OCI-LY3 (cell line): Measurements from ENCODE around the gene FLNC.

Experiments used
- EZH2phosphoT487 ChIP-seq: fragments of 200-600 bp; shearing (Covaris generic); IDR thresholded peaks from 2 replicates; pipeline ENCODE4 v1.6.1; 2018; ENCODE audit warnings: antibody characterized with exemption, mixed run types, low read depth
- TF ChIP-seq, protein P1 (sequence below): fragments of 200-600, 300-600 bp; sonication (generic); IDR thresholded peaks from 2 replicates; pipeline ENCODE4 v1.5.1; 2014; ENCODE audit warnings: antibody characterized with exemption, low read length, low read depth

DNA sequence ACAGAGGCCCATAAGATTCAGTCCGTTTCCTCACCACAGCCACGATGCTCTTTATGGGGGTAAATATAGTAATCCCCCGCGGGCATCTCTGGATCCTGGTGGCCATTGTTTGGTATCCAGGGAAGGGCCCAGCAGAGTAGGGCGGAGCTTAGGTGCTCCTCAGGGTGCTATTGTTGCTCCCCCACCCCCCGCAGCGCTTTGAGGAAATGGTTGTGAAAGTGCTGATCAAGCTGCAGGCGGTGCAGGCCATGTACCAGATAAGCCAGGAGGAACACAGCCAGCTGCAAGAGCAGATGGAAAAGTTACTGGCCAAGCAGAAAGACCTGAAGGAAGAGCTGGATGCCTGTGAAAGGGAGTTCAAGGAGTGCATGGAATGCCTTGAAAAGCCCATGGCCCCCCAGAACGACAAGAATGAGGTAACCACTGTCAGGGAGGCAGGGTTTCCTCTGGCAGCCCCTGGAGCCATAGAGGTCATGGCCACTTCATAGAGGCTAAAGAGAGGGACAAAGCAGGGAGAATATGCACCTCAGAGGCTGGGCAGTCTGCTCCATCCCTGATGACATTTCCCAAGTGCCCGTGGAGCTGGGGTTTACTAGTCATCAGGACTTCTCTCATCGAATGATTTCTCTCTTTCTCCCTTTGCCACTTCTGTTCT, 17.6 kb upstream of the FLNC start:
- TF ChIP-seq, protein P1, sequence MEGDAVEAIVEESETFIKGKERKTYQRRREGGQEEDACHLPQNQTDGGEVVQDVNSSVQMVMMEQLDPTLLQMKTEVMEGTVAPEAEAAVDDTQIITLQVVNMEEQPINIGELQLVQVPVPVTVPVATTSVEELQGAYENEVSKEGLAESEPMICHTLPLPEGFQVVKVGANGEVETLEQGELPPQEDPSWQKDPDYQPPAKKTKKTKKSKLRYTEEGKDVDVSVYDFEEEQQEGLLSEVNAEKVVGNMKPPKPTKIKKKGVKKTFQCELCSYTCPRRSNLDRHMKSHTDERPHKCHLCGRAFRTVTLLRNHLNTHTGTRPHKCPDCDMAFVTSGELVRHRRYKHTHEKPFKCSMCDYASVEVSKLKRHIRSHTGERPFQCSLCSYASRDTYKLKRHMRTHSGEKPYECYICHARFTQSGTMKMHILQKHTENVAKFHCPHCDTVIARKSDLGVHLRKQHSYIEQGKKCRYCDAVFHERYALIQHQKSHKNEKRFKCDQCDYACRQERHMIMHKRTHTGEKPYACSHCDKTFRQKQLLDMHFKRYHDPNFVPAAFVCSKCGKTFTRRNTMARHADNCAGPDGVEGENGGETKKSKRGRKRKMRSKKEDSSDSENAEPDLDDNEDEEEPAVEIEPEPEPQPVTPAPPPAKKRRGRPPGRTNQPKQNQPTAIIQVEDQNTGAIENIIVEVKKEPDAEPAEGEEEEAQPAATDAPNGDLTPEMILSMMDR, result no peak
- no peak for TF ChIP-seq EZH2phosphoT487
